Measurements from ENCODE around the gene CZIB. TPM values are rescaled to one million over a fixed set of nuclear protein-coding genes. Genes with fewer than 3 reads are reported as not detected.

CZIB gene
- polyA plus RNA-seq (2012; ENCODE audit: missing spikeins) = 41.5 TPM

DNA sequence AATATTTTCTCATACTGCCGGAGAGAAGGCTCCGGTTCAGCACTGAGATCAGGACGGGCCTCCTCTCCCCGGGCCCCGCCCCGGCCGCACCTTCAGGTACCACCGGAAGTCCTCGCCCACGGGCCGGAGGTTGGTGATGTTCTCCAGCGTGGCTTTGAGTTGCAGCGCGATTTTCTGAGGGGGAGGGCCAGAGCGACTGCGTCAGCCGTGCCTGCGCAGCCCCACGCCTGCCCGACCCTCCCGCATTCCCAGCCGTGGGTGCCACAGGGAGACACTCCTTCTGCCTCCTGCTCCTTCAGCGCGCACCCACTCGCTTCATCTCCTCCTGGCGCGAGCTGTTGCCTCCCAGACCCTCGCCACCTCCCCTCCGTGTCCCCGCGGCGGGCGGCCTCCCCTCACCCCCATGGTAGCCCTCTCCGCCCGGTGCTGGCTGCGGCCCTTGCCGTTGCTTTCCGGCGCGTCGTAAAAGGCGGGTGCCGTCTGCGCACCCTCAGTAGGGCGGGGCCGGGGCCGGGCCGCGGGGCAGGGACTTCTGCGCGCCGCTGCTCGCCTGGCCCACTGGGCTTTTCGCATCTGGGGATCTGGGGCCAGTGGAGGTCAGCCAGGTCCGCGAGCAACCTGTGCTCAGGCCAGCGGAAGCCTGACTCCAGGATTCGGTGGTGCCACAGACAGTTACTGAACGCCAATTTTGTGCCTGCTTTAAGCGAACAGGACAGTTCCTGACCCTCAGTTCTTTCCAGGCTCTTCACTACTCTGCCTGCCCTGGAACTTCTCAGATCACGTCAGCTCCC is at the start of gene CZIB:
CZIB (minus strand) TSS at position 464 of the 791 bp plus-strand sequence; CDS start at position 405, 59 bp downstream.
- FAIRE-seq = peak; percentile 95
- DNase-seq (ENCODE audit: insufficient read length) = peak; percentile 90
- TF ChIP-seq POLR2AphosphoS5 (IDR thresholded peaks at IDR 0.05; ENCODE audit: low read depth, low read length) = peak; percentile 98
- peak; percentile 95 for TF ChIP-seq POLR2A (IDR thresholded peaks at IDR 0.05; ENCODE audit: low read depth, low read length)
- TF ChIP-seq TAF1 (IDR thresholded peaks at IDR 0.05; ENCODE audit: borderline replicate concordance, low read depth, low read length) = peak; percentile 58; the same call in 1 of the 2 replicates

GRCh38 chr1:53270107-53270506 is 49.7 kb upstream of the CZIB start:
- no peak for DNase-seq (ENCODE audit: insufficient read length)
- no peak for TF ChIP-seq POLR2A (IDR thresholded peaks at IDR 0.05; ENCODE audit: low read depth, low read length)
- TF ChIP-seq TAF1 (IDR thresholded peaks at IDR 0.05; ENCODE audit: borderline replicate concordance, low read depth, low read length) = no peak
- TF ChIP-seq POLR2AphosphoS5 (IDR thresholded peaks at IDR 0.05; ENCODE audit: low read depth, low read length) = no peak
- no peak for FAIRE-seq

- DNase-seq (ENCODE audit: insufficient read length) = no peak
- TF ChIP-seq POLR2A (IDR thresholded peaks at IDR 0.05; ENCODE audit: low read depth, low read length) (no peak), TAF1 (IDR thresholded peaks at IDR 0.05; ENCODE audit: borderline replicate concordance, low read depth, low read length) (no peak), POLR2AphosphoS5 (IDR thresholded peaks at IDR 0.05; ENCODE audit: low read depth, low read length) (no peak)
- no peak for FAIRE-seq
Measured at GRCh38 chr1:53267761-53268160, 47.3 kb upstream of the CZIB start.

- TF ChIP-seq POLR2A (IDR thresholded peaks at IDR 0.05; ENCODE audit: low read depth, low read length) = no peak
- no peak for TF ChIP-seq TAF1 (IDR thresholded peaks at IDR 0.05; ENCODE audit: borderline replicate concordance, low read depth, low read length)
- no peak for TF ChIP-seq POLR2AphosphoS5 (IDR thresholded peaks at IDR 0.05; ENCODE audit: low read depth, low read length)
- FAIRE-seq (no peak), DNase-seq (ENCODE audit: insufficient read length) (no peak)
Measured at GRCh38 chr1:53266038-53266437, 45.6 kb upstream of the CZIB start.

DNA sequence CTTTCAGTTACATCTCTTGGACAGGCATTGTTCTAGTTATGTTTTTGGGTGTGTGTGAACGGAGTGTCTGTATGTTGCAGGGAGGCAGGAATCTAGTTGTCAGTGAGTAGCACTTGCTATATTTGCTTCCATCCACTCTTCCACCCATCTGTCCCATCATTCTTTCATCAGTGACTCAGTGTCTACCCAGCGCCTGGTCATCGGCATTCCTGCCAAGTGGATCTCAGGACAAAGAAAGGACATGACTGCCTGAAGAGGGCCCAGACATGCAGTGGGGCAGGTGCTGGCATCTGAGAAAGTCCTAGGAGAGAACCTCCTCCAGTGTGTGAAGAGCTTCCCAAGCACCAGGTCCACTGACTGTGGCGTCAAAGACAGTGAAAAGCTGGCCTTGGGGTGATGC is 45.1 kb upstream of the CZIB start:
- FAIRE-seq = no peak
- no peak for DNase-seq (ENCODE audit: insufficient read length)
- TF ChIP-seq TAF1 (IDR thresholded peaks at IDR 0.05; ENCODE audit: borderline replicate concordance, low read depth, low read length) (no peak), POLR2A (IDR thresholded peaks at IDR 0.05; ENCODE audit: low read depth, low read length) (no peak), POLR2AphosphoS5 (IDR thresholded peaks at IDR 0.05; ENCODE audit: low read depth, low read length) (no peak)

DNA sequence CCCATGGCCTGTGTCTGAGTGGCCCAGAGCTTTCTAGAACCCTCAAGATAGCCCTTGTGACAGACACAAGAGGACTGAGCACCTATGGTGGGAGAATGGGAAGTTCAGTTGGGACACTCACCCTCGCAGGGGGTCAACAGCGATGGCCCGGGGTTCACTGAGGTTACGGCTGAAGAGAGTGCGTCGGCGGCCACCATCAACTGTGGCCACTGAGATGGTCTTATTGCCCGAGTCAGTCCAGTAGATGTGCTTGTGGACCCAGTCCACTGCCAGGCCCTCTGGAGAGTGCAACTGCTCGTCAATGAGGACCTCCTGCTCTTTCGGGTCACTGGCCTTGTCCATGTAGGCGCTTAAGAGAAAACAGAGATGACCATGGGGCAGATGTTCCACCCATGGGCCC is 43.6 kb upstream of the CZIB start:
- FAIRE-seq = no peak
- DNase-seq (ENCODE audit: insufficient read length) = no peak
- no peak for TF ChIP-seq POLR2A (IDR thresholded peaks at IDR 0.05; ENCODE audit: low read depth, low read length)
- no peak for TF ChIP-seq TAF1 (IDR thresholded peaks at IDR 0.05; ENCODE audit: borderline replicate concordance, low read depth, low read length)

DNA sequence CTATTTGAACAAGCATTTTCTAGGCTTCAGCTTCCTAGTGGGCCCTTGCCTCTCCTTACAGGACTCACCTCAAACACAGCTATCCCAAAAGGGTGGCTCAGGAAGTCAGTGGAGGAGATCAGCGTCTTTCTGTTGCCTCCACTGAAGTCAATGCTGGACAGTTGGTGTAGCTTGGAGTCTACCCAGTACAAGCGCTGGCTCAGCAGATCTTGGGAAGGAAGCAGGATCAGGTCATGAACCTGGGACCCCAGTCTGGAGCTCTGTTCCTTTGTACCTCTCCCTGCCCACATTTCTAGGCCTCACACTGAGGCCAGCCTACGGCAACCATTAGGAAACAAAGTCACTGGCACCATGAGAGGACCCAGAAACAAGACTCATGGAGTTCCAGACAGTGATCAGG is 41.6 kb upstream of the CZIB start:
- FAIRE-seq (no peak), DNase-seq (ENCODE audit: insufficient read length) (no peak)
- TF ChIP-seq POLR2AphosphoS5 (IDR thresholded peaks at IDR 0.05; ENCODE audit: low read depth, low read length) (no peak), POLR2A (IDR thresholded peaks at IDR 0.05; ENCODE audit: low read depth, low read length) (no peak), TAF1 (IDR thresholded peaks at IDR 0.05; ENCODE audit: borderline replicate concordance, low read depth, low read length) (no peak)

DNA sequence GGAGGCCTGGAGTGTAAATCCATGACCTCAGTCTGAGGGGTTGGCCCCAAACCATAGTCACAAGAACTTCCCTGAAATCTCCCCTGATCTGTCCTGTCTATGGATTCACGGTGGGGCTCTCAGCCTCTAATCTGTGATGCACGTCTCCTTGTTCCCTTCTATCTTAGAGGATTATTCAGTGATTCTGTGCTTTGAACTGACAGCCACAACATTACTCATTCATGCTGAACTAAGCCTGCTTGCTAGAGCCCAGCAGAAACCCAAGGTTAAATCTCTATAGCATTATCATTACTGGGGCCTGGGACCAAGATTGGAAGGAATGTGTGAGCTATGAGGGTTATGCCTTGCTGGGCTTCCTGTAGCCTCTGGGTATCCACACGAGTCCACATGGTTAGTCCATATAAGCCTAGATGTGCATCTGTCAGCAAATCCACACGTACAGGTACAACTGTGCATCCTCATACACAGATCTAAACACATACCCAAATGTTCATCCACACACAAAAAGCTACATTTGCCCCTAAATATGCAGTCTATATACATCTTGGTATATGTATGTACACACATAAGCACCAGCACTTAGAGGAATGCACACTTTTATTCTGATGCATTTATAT is 40.3 kb upstream of the CZIB start:
- TF ChIP-seq POLR2AphosphoS5 (IDR thresholded peaks at IDR 0.05; ENCODE audit: low read depth, low read length) (no peak), TAF1 (IDR thresholded peaks at IDR 0.05; ENCODE audit: borderline replicate concordance, low read depth, low read length) (no peak), POLR2A (IDR thresholded peaks at IDR 0.05; ENCODE audit: low read depth, low read length) (no peak)
- DNase-seq (ENCODE audit: insufficient read length) = no peak
- FAIRE-seq = no peak

DNA sequence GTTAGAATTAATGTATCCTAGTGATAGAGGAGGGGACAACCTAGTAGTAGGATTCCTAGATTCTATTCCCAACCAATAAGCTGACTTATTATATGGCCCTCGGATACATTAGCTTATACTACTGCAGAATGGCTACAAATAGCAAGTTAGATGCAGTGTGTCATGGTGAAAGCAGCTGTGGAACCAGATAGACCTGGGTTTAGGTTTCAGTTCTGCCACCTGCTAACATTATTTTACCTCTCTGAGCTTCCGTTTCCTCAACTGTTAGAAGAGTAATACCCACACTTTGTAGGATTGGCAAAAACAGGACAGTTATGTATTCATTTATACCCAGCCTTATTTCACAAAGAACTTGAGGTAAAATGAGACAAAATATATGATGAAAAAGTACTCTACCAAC is 39.5 kb upstream of the CZIB start:
- DNase-seq (ENCODE audit: insufficient read length) (no peak), FAIRE-seq (peak; percentile 17)
- TF ChIP-seq TAF1 (IDR thresholded peaks at IDR 0.05; ENCODE audit: borderline replicate concordance, low read depth, low read length) = no peak
- TF ChIP-seq POLR2AphosphoS5 (IDR thresholded peaks at IDR 0.05; ENCODE audit: low read depth, low read length) = no peak

- no peak for TF ChIP-seq TAF1 (IDR thresholded peaks at IDR 0.05; ENCODE audit: borderline replicate concordance, low read depth, low read length)
- TF ChIP-seq POLR2A (IDR thresholded peaks at IDR 0.05; ENCODE audit: low read depth, low read length) = no peak
- no peak for TF ChIP-seq POLR2AphosphoS5 (IDR thresholded peaks at IDR 0.05; ENCODE audit: low read depth, low read length)
- DNase-seq (ENCODE audit: insufficient read length) (no peak), FAIRE-seq (no peak)
Measured at GRCh38 chr1:53258216-53258615, 37.8 kb upstream of the CZIB start.

- TF ChIP-seq TAF1 (IDR thresholded peaks at IDR 0.05; ENCODE audit: borderline replicate concordance, low read depth, low read length) = no peak
- TF ChIP-seq POLR2AphosphoS5 (IDR thresholded peaks at IDR 0.05; ENCODE audit: low read depth, low read length) = no peak
- no peak for TF ChIP-seq POLR2A (IDR thresholded peaks at IDR 0.05; ENCODE audit: low read depth, low read length)
- DNase-seq (ENCODE audit: insufficient read length) (no peak), FAIRE-seq (no peak)
Measured at GRCh38 chr1:53257454-53258081, 37.1 kb upstream of the CZIB start.

Measured in GM12892 (cell line).